Osteoblast (primary cell): ENCODE results near the gene NDNF. TPM values are rescaled to one million over a fixed set of nuclear protein-coding genes. Genes with fewer than 3 reads are reported as not detected.

Experiments used
- DNase-seq: peaks from one replicate; pipeline ENCODE4 v3.0.0; 2011; ENCODE audit warnings: low spot score, mixed read lengths; ENCODE audit not compliant: insufficient read length; ENCODE audit errors: missing footprints
- H2AFZ ChIP-seq: 2 replicates; pipeline ENCODE4 v1.6.0; 2011; ENCODE audit warnings: mild to moderate bottlenecking, low read length
- H3K27ac ChIP-seq: 2 replicates; pipeline ENCODE4 v1.5.1; 2011; ENCODE audit warnings: mild to moderate bottlenecking, low read depth, low read length, moderate library complexity
- H3K27me3 ChIP-seq: 2 replicates; pipeline ENCODE4 v1.6.0; 2012; ENCODE audit warnings: mild to moderate bottlenecking, control low read depth, inconsistent platforms, low read length, moderate library complexity; ENCODE audit not compliant: insufficient read depth
- H3K36me3 ChIP-seq: 2 replicates; pipeline ENCODE4 v1.5.1; 2011; ENCODE audit warnings: mild to moderate bottlenecking, low read length, control low read depth, moderate library complexity; ENCODE audit not compliant: insufficient read depth
- H3K4me1 ChIP-seq: 2 replicates; pipeline ENCODE4 v1.5.1; 2011; ENCODE audit warnings: mild to moderate bottlenecking, low read length, control low read depth, moderate library complexity; ENCODE audit not compliant: insufficient read depth
- H3K4me2 ChIP-seq: 2 replicates; pipeline ENCODE4 v1.6.0; 2011; ENCODE audit warnings: mild to moderate bottlenecking, low read length; ENCODE audit not compliant: insufficient read depth
- H3K4me3 ChIP-seq: fragments of 200-600 bp; sonication (generic); 3 replicates; pipeline ENCODE4 v1.5.1; 2012; ENCODE audit warnings: mild to moderate bottlenecking, low read length, inconsistent platforms; ENCODE audit not compliant: insufficient read depth
- H3K79me2 ChIP-seq: 2 replicates; pipeline ENCODE4 v1.6.0; 2012; ENCODE audit warnings: mild to moderate bottlenecking, low read length, control low read depth, inconsistent platforms; ENCODE audit not compliant: insufficient read depth
- H3K9me3 ChIP-seq: 2 replicates; pipeline ENCODE4 v1.5.1; 2011; ENCODE audit warnings: low read depth, low read length, control low read depth
- H4K20me1 ChIP-seq: 2 replicates; pipeline ENCODE4 v1.6.0; 2012; ENCODE audit warnings: mild to moderate bottlenecking, low read length, control low read depth; ENCODE audit not compliant: insufficient read depth
- CTCF ChIP-seq: IDR thresholded peaks from 2 replicates; pipeline ENCODE4 v1.5.1; 2011; ENCODE audit warnings: mild to moderate bottlenecking, low read depth, low read length, moderate library complexity; ENCODE audit errors: extremely low read depth
- total RNA-seq: library from RNA; depleted of rRNA; stranded (reverse); fragments of >200 nt; gene quantifications from 2 replicates; pipeline ENCODE4 v1.2.3, GENCODE V29; 2012

The NDNF gene
- total RNA-seq, 1 donor = 9.8 TPM

DNA sequence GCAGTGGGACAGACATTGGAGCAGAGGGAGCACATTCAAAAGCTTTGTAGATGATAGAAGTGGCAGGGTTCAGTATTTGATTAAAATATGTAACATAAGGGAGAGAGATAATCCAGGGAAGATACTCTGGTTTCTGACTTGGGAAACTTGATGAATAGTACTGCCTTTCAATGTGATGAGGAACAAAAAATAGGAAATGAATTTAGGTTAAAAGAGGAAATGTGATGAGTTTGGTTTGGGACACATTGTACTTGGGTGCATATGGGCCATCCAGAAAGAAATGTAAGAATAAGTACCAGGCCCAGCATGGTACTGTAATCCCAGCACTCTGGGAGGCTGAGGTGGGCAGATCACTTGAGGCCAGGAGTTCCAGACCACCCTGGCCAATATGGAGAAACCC lies 20.9 kb upstream of the NDNF start:
- H3K9me3 ChIP-seq = no peaks in the 10 kb centered on the region
- H3K36me3 ChIP-seq = no peaks in the 10 kb centered on the region
- no peak overlapping the region for H3K27ac ChIP-seq
- no peak for TF ChIP-seq CTCF
- no peak overlapping the region for H3K4me3 ChIP-seq
- no peaks in the 10 kb centered on the region for H3K27me3 ChIP-seq
- no peaks in the 10 kb centered on the region for H3K79me2 ChIP-seq
- H4K20me1 ChIP-seq = no peaks in the 10 kb centered on the region
- peaks cover 9% of the 10 kb centered on the region for H3K4me1 ChIP-seq
- H2AFZ ChIP-seq = no peak overlapping the region
- H3K4me2 ChIP-seq = no peak overlapping the region
- no peak for DNase-seq

DNA sequence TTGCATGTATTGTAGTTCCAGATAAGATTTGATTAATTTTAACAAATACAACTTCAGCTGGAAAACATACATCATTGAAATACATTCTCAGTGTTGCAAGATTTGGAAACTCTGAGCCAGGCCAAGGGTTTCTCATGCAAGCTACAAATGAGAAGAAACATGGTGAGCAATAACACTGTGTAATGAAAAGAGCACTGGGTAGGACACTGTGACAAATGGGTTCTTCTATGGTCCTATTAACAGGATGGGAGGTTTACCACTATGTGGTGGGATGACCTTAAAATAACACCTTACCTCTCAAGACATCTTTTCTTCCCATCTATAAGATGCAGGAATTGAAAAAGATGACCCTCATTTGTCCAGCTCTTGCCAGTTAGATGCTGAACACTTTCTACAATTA lies 19.6 kb upstream of the NDNF start:
- Histone ChIP-seq H3K9me3 (no peaks in the 10 kb centered on the region), H3K36me3 (no peaks in the 10 kb centered on the region), H3K4me3 (no peak overlapping the region), H3K4me2 (no peak overlapping the region), H3K27ac (no peak overlapping the region), H4K20me1 (no peaks in the 10 kb centered on the region), H3K79me2 (no peaks in the 10 kb centered on the region), H2AFZ (no peak overlapping the region), H3K4me1 (peaks cover 9% of the 10 kb centered on the region), H3K27me3 (no peaks in the 10 kb centered on the region)
- DNase-seq = no peak
- no peak for TF ChIP-seq CTCF

- Histone ChIP-seq H3K9me3 (no peaks in the 10 kb centered on the region), H3K4me3 (no peak overlapping the region), H3K27me3 (peaks cover 4% of the 10 kb centered on the region), H3K36me3 (no peaks in the 10 kb centered on the region), H4K20me1 (no peaks in the 10 kb centered on the region), H3K79me2 (no peaks in the 10 kb centered on the region), H3K4me2 (no peak overlapping the region), H2AFZ (no peak overlapping the region), H3K4me1 (no peaks in the 10 kb centered on the region), H3K27ac (no peak overlapping the region)
- no peak for DNase-seq
- no peak for TF ChIP-seq CTCF
These were observed 16.5 kb upstream of the NDNF start for GRCh38 chr4:121088867-121089266.

GRCh38 chr4:121079376-121079775 lies 7.0 kb upstream of the NDNF start:
- H3K4me2 ChIP-seq = no peak overlapping the region
- no peak for TF ChIP-seq CTCF
- H3K36me3 ChIP-seq = no peaks in the 10 kb centered on the region
- no peak overlapping the region for H2AFZ ChIP-seq
- H3K4me1 ChIP-seq = no peaks in the 10 kb centered on the region
- no peaks in the 10 kb centered on the region for H3K9me3 ChIP-seq
- no peak overlapping the region for H3K27ac ChIP-seq
- peaks cover 23% of the 10 kb centered on the region for H3K27me3 ChIP-seq
- DNase-seq = no peak
- no peak overlapping the region for H3K4me3 ChIP-seq
- no peaks in the 10 kb centered on the region for H3K79me2 ChIP-seq
- H4K20me1 ChIP-seq = no peaks in the 10 kb centered on the region
